Stimulated activated CD4-positive, alpha-beta T cell treated with anti-CD3 and anti-CD28 coated beads, Interleukin-4, amount 100 ng/mL, for 48 hours (primary cell): Measurements from ENCODE around the gene DOK5.
"Not testable (repeated sequence)": the region's sequence is repeated elsewhere in the genome, so short reads cannot be mapped to it uniquely, and the experiment has no call there.

Experiments
- DNase-seq, 2 donors: peaks; one replicate each; pipeline ENCODE4 v3.0.0-alpha.2; 2020; ENCODE audit warnings: low read depth in 2 of 2

Gene DOK5

GRCh38 chr20:54470697-54471096 lies 4.7 kb upstream of the DOK5 start:
- DNase-seq = no peak

- DNase-seq = no peak
Observed at GRCh38 chr20:54472607-54473006, 2.8 kb upstream of the DOK5 start.

GRCh38 chr20:54473340-54473739 lies 2.1 kb upstream of the DOK5 start:
- no peak for DNase-seq

- DNase-seq = no peak
Observed at GRCh38 chr20:54474046-54474445, 1.3 kb upstream of the DOK5 start.

GRCh38 chr20:54474866-54475265 lies 527 bp upstream of the DOK5 start:
- no peak for DNase-seq

GRCh38 chr20:54476169-54477009 lies 996 bp downstream of the DOK5 start:
- no peak for DNase-seq

- no peak for DNase-seq
Observed at GRCh38 chr20:54477191-54477955, 2.0 kb downstream of the DOK5 start.

- no peak for DNase-seq
Observed at GRCh38 chr20:54479138-54479906, 3.9 kb downstream of the DOK5 start.

GRCh38 chr20:54479937-54480336 lies 4.5 kb downstream of the DOK5 start:
- not testable (repeated sequence) for DNase-seq

GRCh38 chr20:54481442-54481841 lies 6.0 kb downstream of the DOK5 start:
- no peak for DNase-seq

- no peak for DNase-seq
Observed at GRCh38 chr20:54485631-54486030, 10.2 kb downstream of the DOK5 start.

- DNase-seq = no peak
Observed at GRCh38 chr20:54486585-54486984, 11.2 kb downstream of the DOK5 start.

GRCh38 chr20:54488442-54488841 lies 13.0 kb downstream of the DOK5 start:
- DNase-seq = no peak

- DNase-seq = no peak
Observed at GRCh38 chr20:54491506-54491905, 16.1 kb downstream of the DOK5 start.

GRCh38 chr20:54494303-54495006 lies 19.1 kb downstream of the DOK5 start:
- DNase-seq = no peak

GRCh38 chr20:54497931-54498718 lies 22.7 kb downstream of the DOK5 start:
- DNase-seq = no peak

GRCh38 chr20:54499111-54499510 lies 23.7 kb downstream of the DOK5 start:
- no peak for DNase-seq

GRCh38 chr20:54502179-54502578 lies 26.8 kb downstream of the DOK5 start:
- DNase-seq = no peak

- no peak for DNase-seq
Observed at GRCh38 chr20:54506643-54507042, 31.2 kb downstream of the DOK5 start.

- no peak for DNase-seq
Observed at GRCh38 chr20:54510541-54511129, 35.2 kb downstream of the DOK5 start.
